Measurements from ENCODE around the gene TLE4.

DNA sequence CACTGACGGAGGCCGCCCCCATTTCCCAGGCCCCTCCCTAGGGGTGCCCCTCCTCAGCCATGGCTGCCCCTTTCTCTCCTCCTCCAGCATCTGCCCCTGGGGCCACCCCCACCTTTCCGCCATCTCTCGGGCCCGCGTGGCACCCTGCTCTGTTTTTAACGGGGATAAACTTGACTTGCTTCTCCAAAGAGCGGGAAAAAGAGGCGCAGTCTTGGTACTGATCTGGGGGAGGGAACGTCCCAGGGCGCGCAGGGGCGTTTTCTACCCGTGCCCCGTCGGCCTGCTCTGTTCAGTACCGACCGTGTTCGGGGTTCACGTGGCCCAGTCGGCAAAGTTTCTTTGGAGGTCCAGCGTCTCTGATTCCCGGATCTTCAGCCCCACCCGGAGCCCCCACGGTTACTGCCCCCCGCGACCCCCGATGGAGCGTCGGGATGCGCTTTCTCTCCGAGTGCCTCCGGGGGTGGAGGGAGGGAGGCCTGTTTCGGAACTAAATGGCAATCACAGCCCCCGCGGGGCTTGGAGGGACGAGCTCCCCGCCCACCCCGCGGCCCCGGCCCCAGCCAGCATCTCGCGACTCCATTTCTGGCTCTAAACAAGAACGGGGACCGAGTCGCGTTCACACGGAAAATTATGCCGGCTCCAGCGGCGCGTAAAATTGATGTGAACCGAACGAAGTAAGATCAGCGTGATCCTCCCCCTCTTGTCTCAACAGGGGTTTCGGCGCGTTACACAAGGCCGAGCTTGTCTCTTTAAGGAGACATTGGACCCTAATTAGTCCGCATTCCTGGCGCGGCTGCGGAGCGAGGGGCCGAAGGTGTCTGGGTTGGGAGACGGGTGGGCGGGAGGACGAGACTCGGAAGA, 1.1 kb upstream of the TLE4 start:
- no peak for TF ChIP-seq POLR2AphosphoS5 (IDR thresholded peaks at IDR 0.05)
- TF ChIP-seq, protein P1, sequence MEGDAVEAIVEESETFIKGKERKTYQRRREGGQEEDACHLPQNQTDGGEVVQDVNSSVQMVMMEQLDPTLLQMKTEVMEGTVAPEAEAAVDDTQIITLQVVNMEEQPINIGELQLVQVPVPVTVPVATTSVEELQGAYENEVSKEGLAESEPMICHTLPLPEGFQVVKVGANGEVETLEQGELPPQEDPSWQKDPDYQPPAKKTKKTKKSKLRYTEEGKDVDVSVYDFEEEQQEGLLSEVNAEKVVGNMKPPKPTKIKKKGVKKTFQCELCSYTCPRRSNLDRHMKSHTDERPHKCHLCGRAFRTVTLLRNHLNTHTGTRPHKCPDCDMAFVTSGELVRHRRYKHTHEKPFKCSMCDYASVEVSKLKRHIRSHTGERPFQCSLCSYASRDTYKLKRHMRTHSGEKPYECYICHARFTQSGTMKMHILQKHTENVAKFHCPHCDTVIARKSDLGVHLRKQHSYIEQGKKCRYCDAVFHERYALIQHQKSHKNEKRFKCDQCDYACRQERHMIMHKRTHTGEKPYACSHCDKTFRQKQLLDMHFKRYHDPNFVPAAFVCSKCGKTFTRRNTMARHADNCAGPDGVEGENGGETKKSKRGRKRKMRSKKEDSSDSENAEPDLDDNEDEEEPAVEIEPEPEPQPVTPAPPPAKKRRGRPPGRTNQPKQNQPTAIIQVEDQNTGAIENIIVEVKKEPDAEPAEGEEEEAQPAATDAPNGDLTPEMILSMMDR (IDR thresholded peaks at IDR 0.05), result no peak

Data from breast epithelium (tissue), 3 donors.